HCT116 (cell line): ENCODE measurements around the gene ZNF286A. TPM values are rescaled to one million over a fixed set of nuclear protein-coding genes. Genes with fewer than 3 reads are reported as not detected.
A peak's percentile ranks its signal among the peaks of the same experiment; 100 is the strongest.
"Not testable (repeated sequence)": the region's sequence is repeated elsewhere in the genome, so short reads cannot be mapped to it uniquely, and the experiment has no call there.

ENCODE experiments used
- ATAC-seq: fragments of 200-7000 bp; cut with Tn5 transposase; 2 replicates; pipeline ENCODE4 v1.9.1; 2020; ENCODE audit warnings: mild to moderate bottlenecking, moderate library complexity
- BruUV-seq: library from RNA; stranded (reverse); fragments of 400-500 nt; replicated peaks from 2 replicates; lab custom pipeline; 2021; lab: Mats Ljungman, UMichigan
- CTCF ChIA-PET: fragments of 300-600 bp; sonication (Branson Sonifier 250); formaldehyde crosslinking; loops from one replicate; lab custom pipeline; 2021; ENCODE audit warnings: antibody characterized with exemption; lab: Charles Lee
- POLR2A ChIA-PET: fragments of 300-600, 350-600 bp; sonication (Branson Sonifier 250); formaldehyde crosslinking; loops from one replicate; lab custom pipeline; 2021; ENCODE audit warnings: antibody characterized with exemption; lab: Charles Lee
- RAD21 ChIA-PET, 2 experiments: fragments of 300-600 bp; sonication (Branson Sonifier 250); formaldehyde crosslinking; loops; one replicate each; lab custom pipeline; 2023; ENCODE audit warnings: low total read pairs in 2 of 2; ENCODE audit not compliant: uncharacterized antibody in 2 of 2, unreplicated experiment in 2 of 2, low non-redundant PET in 1 of 2; lab: Charles Lee
- DNase-seq: peaks from one replicate; pipeline ENCODE4 v3.0.0-alpha.2; 2010; ENCODE audit warnings: low read depth, low spot score
- H2AFZ ChIP-seq: fragments of 200-600 bp; shearing (Covaris generic), sonication (generic); 2 replicates; pipeline ENCODE4 v1.6.1; 2017; ENCODE audit warnings: low read depth, mixed run types, mixed read lengths, antibody characterized with exemption, low read length; ENCODE audit not compliant: poor library complexity, severe bottlenecking
- H3K27ac ChIP-seq: 2 replicates; pipeline ENCODE4 v1.5.1; 2012; ENCODE audit warnings: low read depth, low read length
- H3K27me3 ChIP-seq: fragments of 200-600 bp; sonication (generic); 2 replicates; pipeline ENCODE4 v1.6.1; 2016; ENCODE audit warnings: mixed run types, low read length, mixed read lengths; ENCODE audit not compliant: insufficient read depth
- H3K36me3 ChIP-seq, 2 experiments: fragments of 200-500 bp in 1 of 2; fragments of 200-600 bp in 1 of 2; sonication (Bioruptor generic) in 1 of 2; sonication (generic) in 1 of 2; 2 replicates each; pipeline versions ENCODE4 v1.5.1 to v1.6.1; 2014 to 2016; ENCODE audit warnings: low read length in 2 of 2, inconsistent platforms in 1 of 2, mixed read lengths in 1 of 2, mixed run types in 1 of 2; ENCODE audit not compliant: insufficient read depth in 2 of 2, control insufficient read depth in 1 of 2
- H3K4me1 ChIP-seq, 2 experiments: fragments of 200-600 bp in 1 of 2; sonication (generic) in 1 of 2; 2 replicates each; pipeline versions ENCODE4 v1.5.1 to v1.6.1; 2012 to 2017; ENCODE audit warnings: low read length in 2 of 2, inconsistent platforms in 1 of 2, mild to moderate bottlenecking in 1 of 2, mixed read lengths in 1 of 2, mixed run types in 1 of 2, moderate library complexity in 1 of 2; ENCODE audit not compliant: insufficient read depth in 2 of 2, control insufficient read depth in 1 of 2
- H3K4me2 ChIP-seq: fragments of 200-600 bp; sonication (generic); 2 replicates; pipeline ENCODE4 v1.6.1; 2017; ENCODE audit warnings: mixed run types, low read length, mixed read lengths
- H3K4me3 ChIP-seq, 2 experiments: fragments of 200-600 bp in 1 of 2; sonication (generic) in 1 of 2; replicated peaks in 1 of 2; 2 replicates each; pipeline ENCODE4 v1.5.1; 2011 to 2016; ENCODE audit warnings: low read length in 2 of 2, control low read depth in 1 of 2, low read depth in 1 of 2, mild to moderate bottlenecking in 1 of 2, mixed read lengths in 1 of 2, mixed run types in 1 of 2
- H3K79me2 ChIP-seq: fragments of 200-600 bp; sonication (generic); 2 replicates; pipeline ENCODE4 v1.6.1; 2017; ENCODE audit warnings: mild to moderate bottlenecking, mixed run types, low read length, moderate library complexity, mixed read lengths; ENCODE audit not compliant: insufficient read depth
- H3K9ac ChIP-seq: fragments of 200-600 bp; sonication (generic); 2 replicates; pipeline ENCODE4 v1.6.1; 2016; ENCODE audit warnings: low read length, mixed read lengths
- H3K9me2 ChIP-seq: fragments of 200-600 bp; sonication (generic), shearing (Covaris generic); 2 replicates; pipeline ENCODE4 v1.6.1; 2017; ENCODE audit warnings: mixed run types, mild to moderate bottlenecking, moderate library complexity; ENCODE audit not compliant: insufficient read depth
- H3K9me3 ChIP-seq, 2 experiments: fragments of 200-500 bp in 1 of 2; fragments of 200-600 bp in 1 of 2; sonication (Bioruptor generic) in 1 of 2; sonication (generic) in 1 of 2; 2 replicates each; pipeline ENCODE4 v1.6.1; 2014 to 2017; ENCODE audit warnings: low read length in 2 of 2, mixed read lengths in 2 of 2, inconsistent platforms in 1 of 2, low read depth in 1 of 2, mild to moderate bottlenecking in 1 of 2, mixed run types in 1 of 2, moderate library complexity in 1 of 2; ENCODE audit not compliant: control insufficient read depth in 1 of 2, insufficient read depth in 1 of 2
- H4K20me1 ChIP-seq: fragments of 200-600 bp; sonication (generic), shearing (Covaris generic); 2 replicates; pipeline ENCODE4 v1.6.1; 2017; ENCODE audit warnings: mixed run types, mild to moderate bottlenecking, moderate library complexity; ENCODE audit not compliant: insufficient read depth
- POLR2AphosphoS5 ChIP-seq: IDR thresholded peaks from 2 replicates; pipeline ENCODE4 v1.6.1; 2011; ENCODE audit warnings: mild to moderate bottlenecking, low read depth, low read length, moderate library complexity
- YY1 ChIP-seq: IDR thresholded peaks from 2 replicates; pipeline ENCODE4 v1.6.1; 2011; ENCODE audit warnings: low read length, low read depth, moderate library complexity, mild to moderate bottlenecking; ENCODE audit not compliant: insufficient replicate concordance; ENCODE audit errors: extremely low read depth
- intact Hi-C: fragments of 100-400 bp; cut with micrococcal nuclease; formaldehyde crosslinking; loops from 2 replicates; pipeline ENCODE4 v1.10.0; 2022
- total RNA-seq: library from RNA; stranded (reverse); gene quantifications from one replicate; pipeline ENCODE4 v1.2.1, GENCODE V29; 2021; ENCODE audit not compliant: unreplicated experiment
- TF ChIP-seq, protein P1 (sequence below): IDR thresholded peaks from 2 replicates; pipeline ENCODE4 v1.6.1; 2012

Gene ZNF286A
- total RNA-seq, 1 experiment from 2014 or later = 37.0 TPM

DNA sequence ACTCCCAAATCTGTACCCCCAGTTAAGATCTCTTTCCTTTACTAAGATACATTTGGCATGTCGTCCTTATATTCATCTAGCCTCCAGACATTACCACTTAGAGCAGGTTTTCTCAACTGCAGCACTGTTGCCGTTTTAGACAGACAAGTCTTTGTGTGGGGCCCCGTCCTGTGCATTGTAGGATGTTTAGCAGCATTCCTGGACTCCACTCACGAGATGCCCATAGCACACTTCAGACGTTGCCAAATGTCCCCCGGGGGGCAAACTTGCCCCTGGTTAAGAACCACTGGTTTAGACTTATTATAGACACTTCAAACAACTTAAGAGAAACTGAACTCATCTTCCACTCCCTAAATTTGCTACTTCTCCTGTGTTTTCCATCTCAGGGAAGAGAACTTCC lies 23.6 kb upstream of the ZNF286A start:
- H3K4me1 ChIP-seq, CTCF ChIA-PET, ATAC-seq, H3K9me2 ChIP-seq, POLR2A ChIA-PET, H3K27ac ChIP-seq, H3K27me3 ChIP-seq, H3K4me3 ChIP-seq, DNase-seq, H2AFZ ChIP-seq, BruUV-seq, H3K79me2 ChIP-seq, H3K36me3 ChIP-seq, H3K9me3 ChIP-seq, H3K4me2 ChIP-seq, H4K20me1 ChIP-seq, RAD21 ChIA-PET, intact Hi-C loops, H3K9ac ChIP-seq: not testable (repeated sequence)

DNA sequence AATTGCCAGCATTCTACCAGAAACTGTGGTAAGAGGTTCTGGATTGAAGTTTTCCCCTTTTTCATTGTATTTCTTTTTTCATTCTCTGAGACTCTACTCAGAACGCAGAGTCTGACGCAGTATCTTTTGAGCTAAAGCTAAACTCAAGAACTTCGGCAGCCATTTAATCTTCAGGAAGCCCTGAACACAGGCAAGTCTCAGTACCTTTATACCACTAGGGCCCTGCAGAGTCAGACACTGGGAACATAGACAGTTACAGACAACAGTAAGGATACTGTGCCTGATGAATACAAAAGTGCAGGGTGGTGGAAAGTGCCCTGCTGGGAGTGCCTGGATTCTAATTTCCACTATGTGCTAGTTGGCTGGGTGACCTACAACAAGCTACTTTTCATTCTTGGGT lies 16.4 kb upstream of the ZNF286A start:
- Histone ChIP-seq H3K4me3 (peak overlapping the region; percentile 60 to 75), H3K9ac (peak overlapping the region; percentile 76), H3K4me2 (peak overlapping the region; percentile 82)
- ATAC-seq, H3K27me3 ChIP-seq, H4K20me1 ChIP-seq, DNase-seq, H3K9me2 ChIP-seq, BruUV-seq, POLR2A ChIA-PET, intact Hi-C loops, RAD21 ChIA-PET, CTCF ChIA-PET, H3K4me1 ChIP-seq, H3K36me3 ChIP-seq, H2AFZ ChIP-seq, H3K9me3 ChIP-seq, H3K27ac ChIP-seq, H3K79me2 ChIP-seq: not testable (repeated sequence)

DNA sequence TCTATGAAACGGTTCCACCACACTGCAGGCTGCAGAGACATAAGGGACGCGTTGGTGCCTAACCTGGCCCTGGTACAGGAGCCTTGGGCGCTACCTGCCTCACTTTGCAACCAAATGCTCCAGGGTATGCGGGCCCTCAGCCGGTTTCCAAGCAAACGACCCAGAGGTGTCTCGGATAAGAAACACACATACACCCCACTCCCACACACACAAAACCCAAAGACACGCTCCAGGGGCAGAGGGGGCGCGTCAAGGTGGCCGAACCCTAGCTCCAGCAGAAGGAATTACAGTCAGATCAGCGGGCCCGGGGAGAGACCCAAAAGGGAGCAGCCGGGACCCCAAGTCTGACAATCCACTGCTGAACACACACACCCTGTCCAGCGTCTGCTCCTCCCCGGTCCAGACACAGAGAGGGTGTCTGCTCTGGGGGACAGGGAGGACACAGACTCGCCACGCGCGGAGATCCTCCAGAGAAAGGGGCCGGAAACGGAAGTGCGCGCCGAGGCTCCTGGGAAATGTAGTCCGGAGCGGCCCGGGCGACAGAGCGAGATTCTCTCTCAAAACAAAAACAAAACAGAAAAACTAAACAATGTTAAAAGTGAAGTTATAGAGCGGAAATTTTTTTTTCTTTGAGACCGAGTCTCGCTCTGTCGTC lies 15.6 kb upstream of the ZNF286A start, which contains the start of gene TRIM16:
TSS of gene TRIM16 (minus strand) at position 488 of the 655 bp plus-strand sequence. CDS start 32,702 bp downstream, outside the sequence.
- H3K4me1 ChIP-seq, H3K79me2 ChIP-seq, POLR2A ChIA-PET, RAD21 ChIA-PET, intact Hi-C loops, CTCF ChIA-PET, H3K36me3 ChIP-seq, H4K20me1 ChIP-seq, DNase-seq, H3K9me3 ChIP-seq, H3K9me2 ChIP-seq, H3K27me3 ChIP-seq: not testable (repeated sequence)
- peak within 1 kb of the TSS; percentile 76 for H3K9ac ChIP-seq
- TF ChIP-seq POLR2AphosphoS5 = peak; percentile 70
- TF ChIP-seq, protein P1, sequence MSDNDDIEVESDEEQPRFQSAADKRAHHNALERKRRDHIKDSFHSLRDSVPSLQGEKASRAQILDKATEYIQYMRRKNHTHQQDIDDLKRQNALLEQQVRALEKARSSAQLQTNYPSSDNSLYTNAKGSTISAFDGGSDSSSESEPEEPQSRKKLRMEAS = 0 out of 2 replicates have a peak, but pooled peaks have one; percentile 32
- TF ChIP-seq YY1 = peak; percentile 10
- H3K4me3 ChIP-seq = peak within 1 kb of the TSS; percentile 60 to 75
- H3K27ac ChIP-seq = peak within 1 kb of the TSS; percentile 11; the same call in 1 of the 2 replicates
- peak within 1 kb of the TSS; percentile 94 for H2AFZ ChIP-seq
- H3K4me2 ChIP-seq = peak within 1 kb of the TSS; percentile 82
- BruUV-seq = TSS peak; percentile 85
- peak; percentile 94 for ATAC-seq

GRCh38 chr17:15687494-15687893 lies 12.1 kb upstream of the ZNF286A start:
- ATAC-seq, H3K4me2 ChIP-seq, H3K9ac ChIP-seq, BruUV-seq, H3K9me3 ChIP-seq, intact Hi-C loops, DNase-seq, H3K4me3 ChIP-seq, H2AFZ ChIP-seq, RAD21 ChIA-PET, H3K79me2 ChIP-seq, H3K4me1 ChIP-seq, H3K36me3 ChIP-seq, H3K9me2 ChIP-seq, H3K27me3 ChIP-seq, H3K27ac ChIP-seq, POLR2A ChIA-PET, H4K20me1 ChIP-seq, CTCF ChIA-PET: not testable (repeated sequence)
